GM12878 (cell line): ENCODE results near the gene MBIP. TPM values are rescaled to one million over a fixed set of nuclear protein-coding genes. Genes with fewer than 3 reads are reported as not detected.

Experiments used
- ATAC-seq: fragments of 200-7000 bp; cut with Tn5 transposase; 3 replicates; pipeline ENCODE4 v1.9.1; 2020; ENCODE audit warnings: mild to moderate bottlenecking, moderate library complexity
- BruUV-seq: library from RNA; stranded (reverse); fragments of 400-500 nt; replicated peaks from 2 replicates; lab custom pipeline; 2021; lab: Mats Ljungman, UMichigan
- CTCF ChIA-PET: fragments of 300-600 bp; sonication (Branson Sonifier 250); formaldehyde crosslinking; extraction: SDS; loops from one replicate; lab custom pipeline; 2021; ENCODE audit warnings: inconsistent platforms; lab: Yijun Ruan, JAX
- POLR2A ChIA-PET: fragments of 350-600 bp; formaldehyde crosslinking; extraction: SDS; loops from one replicate; lab custom pipeline; 2021; ENCODE audit warnings: inconsistent platforms; lab: Charles Lee
- RAD21 ChIA-PET: fragments of 300-600 bp; sonication (Branson Sonifier 250); formaldehyde crosslinking; loops from one replicate; lab custom pipeline; 2023; ENCODE audit warnings: antibody characterized with exemption; ENCODE audit not compliant: unreplicated experiment; lab: Charles Lee
- SMC1A ChIA-PET: fragments of 300-600 bp; sonication (Branson Sonifier 250); formaldehyde crosslinking; loops from one replicate; lab custom pipeline; 2023; ENCODE audit not compliant: unreplicated experiment, uncharacterized antibody; lab: Charles Lee
- DNase-seq: peaks from one replicate; pipeline ENCODE4 v3.0.0-alpha.2; 2011; ENCODE audit warnings: low read depth, low spot score
- FAIRE-seq: peaks from 3 replicates; lab custom pipeline; 2011; peaks lifted over from hg19 to GRCh38; lab: Jason Lieb, UNC
- H2AFZ ChIP-seq: 2 replicates; pipeline ENCODE4 v1.6.0; 2011; ENCODE audit warnings: low read depth, low read length, control low read depth; ENCODE audit not compliant: control insufficient read depth
- H3K27ac ChIP-seq: 2 replicates; pipeline ENCODE4 v1.5.1; 2011; ENCODE audit warnings: control low read depth; ENCODE audit not compliant: control insufficient read depth, insufficient read depth
- H3K27me3 ChIP-seq, 2 experiments: replicated peaks in 1 of 2; 2 replicates each; pipeline versions ENCODE4 v1.6.0 to v1.6.1; 2011; ENCODE audit warnings: low read length in 1 of 2; ENCODE audit not compliant: control insufficient read depth in 2 of 2, insufficient read depth in 2 of 2
- H3K36me3 ChIP-seq, 2 experiments: 2 replicates each; pipeline ENCODE4 v1.5.1; 2011; ENCODE audit warnings: low read length in 1 of 2; ENCODE audit not compliant: control insufficient read depth in 2 of 2, insufficient read depth in 2 of 2
- H3K4me1 ChIP-seq: 2 replicates; pipeline ENCODE4 v1.6.1; 2011; ENCODE audit warnings: mild to moderate bottlenecking, low read length, moderate library complexity, mixed read lengths; ENCODE audit not compliant: control insufficient read depth, insufficient read depth
- H3K4me2 ChIP-seq: 2 replicates; pipeline ENCODE4 v1.6.0; 2011; ENCODE audit warnings: control low read depth; ENCODE audit not compliant: control insufficient read depth, insufficient read depth
- H3K4me3 ChIP-seq: fragments of 200-600 bp; sonication (generic); 2 replicates; pipeline ENCODE4 v1.5.1; 2016
- H3K79me2 ChIP-seq: 2 replicates; pipeline ENCODE4 v1.6.0; 2011; ENCODE audit warnings: low read length; ENCODE audit not compliant: control insufficient read depth, insufficient read depth
- H3K9ac ChIP-seq: 2 replicates; pipeline ENCODE4 v1.8.0; 2011; ENCODE audit warnings: low read length, control low read depth, mixed read lengths; ENCODE audit not compliant: control insufficient read depth, insufficient read depth
- H3K9me3 ChIP-seq: replicated peaks from 3 replicates; pipeline ENCODE4 v1.5.1; 2011; ENCODE audit warnings: mild to moderate bottlenecking, low read length; ENCODE audit not compliant: control insufficient read depth, insufficient read depth
- H4K20me1 ChIP-seq: 2 replicates; pipeline ENCODE4 v1.6.0; 2011; ENCODE audit not compliant: control insufficient read depth, insufficient read depth
- CHD1 ChIP-seq: IDR thresholded peaks from 2 replicates; pipeline ENCODE4 v1.6.1; 2012; ENCODE audit warnings: low read depth, low read length, improper control_type of control experiment
- EED ChIP-seq: sonication (generic); IDR thresholded peaks from 2 replicates; pipeline ENCODE4 v1.6.1; 2016; ENCODE audit warnings: antibody characterized with exemption, low read depth
- MEF2A ChIP-seq: IDR thresholded peaks from 2 replicates; pipeline ENCODE4 v1.6.1; 2011; ENCODE audit warnings: low read depth, mild to moderate bottlenecking, low read length, moderate library complexity; ENCODE audit not compliant: insufficient read depth
- SRF ChIP-seq, 2 experiments: IDR thresholded peaks; 2 replicates each; pipeline ENCODE4 v1.6.1; 2011; ENCODE audit warnings: low read depth in 2 of 2, low read length in 2 of 2, mild to moderate bottlenecking in 1 of 2, moderate library complexity in 1 of 2
- in situ Hi-C: fragments of 300-500 bp; cut with MboI; formaldehyde crosslinking; loops from 9 replicates; pipeline ENCODE4 v1.14.3; 2018; ENCODE audit warnings: mixed read lengths
- intact Hi-C: fragments of 100-400 bp; cut with micrococcal nuclease; formaldehyde crosslinking; loops from one replicate; pipeline ENCODE4 v1.14.2; 2022; ENCODE audit not compliant: unreplicated experiment
- polyA plus RNA-seq, 11 experiments: library from polyadenylated mRNA; depleted of rRNA in 4 of 11; unstranded in 6 of 11; stranded (reverse) in 5 of 11; fragments of >200 nt; fragmentation: Nextera tagmentation in 4 of 11; fragmentation: Illumina TruSeq in 1 of 11; extraction: Ambion mirVana in 4 of 11; extraction: Trizol in 1 of 11; gene quantifications; 1 replicate in 1 of 11; 2 replicates in 10 of 11; pipeline versions ENCODE4 v1.2.1 to v1.2.3, GENCODE V29; 2011 to 2016; ENCODE audit warnings: inconsistent platforms in 2 of 11, missing spikeins in 2 of 11, low read depth in 1 of 11
- total RNA-seq, 4 experiments: library from RNA; depleted of rRNA in 3 of 4; stranded (reverse); fragments of >200 nt in 3 of 4; fragmentation: Illumina TruSeq in 1 of 4; extraction: Trizol in 1 of 4; gene quantifications; 2 replicates each; pipeline versions ENCODE4 v1.2.1 to v1.2.3, GENCODE V29; 2013 to 2021
- TF ChIP-seq, protein P1 (sequence below): fragments of 450-650 bp; IDR thresholded peaks from 2 replicates; pipeline ENCODE4 v1.6.1; 2016; ENCODE audit warnings: mild to moderate bottlenecking
- TF ChIP-seq, protein P2 (sequence below): IDR thresholded peaks from 2 replicates; pipeline ENCODE4 v1.6.1; 2011; ENCODE audit warnings: borderline replicate concordance, low read depth, mild to moderate bottlenecking, moderate library complexity, mixed read lengths, low read length; ENCODE audit not compliant: insufficient read depth; ENCODE audit errors: extremely low read length

The MBIP gene
- total and polyA plus RNA-seq, 10 of the 15 experiments (the other 5 are each of a cell fraction or from before 2014, with no cell fraction given), result 9.0 to 43.5 (median 32.1) TPM

GRCh38 chr14:36304895-36305294, 15.5 kb downstream of the MBIP start:
- no peaks in the 10 kb centered on the region for H3K79me2 ChIP-seq
- no peak overlapping the region for H3K27ac ChIP-seq
- H3K4me1 ChIP-seq, result no peaks in the 10 kb centered on the region
- intact Hi-C loops (no loop called here), in situ Hi-C loops (no loop called here)
- RAD21 ChIA-PET, result no interaction called here
- no peaks in the 10 kb centered on the region for H4K20me1 ChIP-seq
- FAIRE-seq (no peak), DNase-seq (no peak), ATAC-seq (no peak)
- H3K4me2 ChIP-seq, result no peak overlapping the region
- BruUV-seq, result no TSS peak
- SMC1A ChIA-PET, result interaction anchor here (1.2 to 1.4 kb wide), 3 partner anchors 9 to 167 kb away, joined by 3 to 4 read pairs (median 3); partner anchors contain the start of gene MBIP
- no peak overlapping the region for H3K4me3 ChIP-seq
- CTCF ChIA-PET, result interaction anchor here (0.6 to 1.6 kb wide), 3 partner anchors 9 to 721 kb away, joined by 3 to 6 read pairs (median 4); partner anchors contain the start of gene MBIP
- peaks cover 0 to 26% of the 10 kb centered on the region in 2 experiments; a peak in 2 of 4 replicates for H3K36me3 ChIP-seq
- H3K27me3 ChIP-seq, result no peaks in the 10 kb centered on the region
- H3K9me3 ChIP-seq, result no peaks in the 10 kb centered on the region
- no peak overlapping the region for H3K9ac ChIP-seq
- TF ChIP-seq, protein P1, sequence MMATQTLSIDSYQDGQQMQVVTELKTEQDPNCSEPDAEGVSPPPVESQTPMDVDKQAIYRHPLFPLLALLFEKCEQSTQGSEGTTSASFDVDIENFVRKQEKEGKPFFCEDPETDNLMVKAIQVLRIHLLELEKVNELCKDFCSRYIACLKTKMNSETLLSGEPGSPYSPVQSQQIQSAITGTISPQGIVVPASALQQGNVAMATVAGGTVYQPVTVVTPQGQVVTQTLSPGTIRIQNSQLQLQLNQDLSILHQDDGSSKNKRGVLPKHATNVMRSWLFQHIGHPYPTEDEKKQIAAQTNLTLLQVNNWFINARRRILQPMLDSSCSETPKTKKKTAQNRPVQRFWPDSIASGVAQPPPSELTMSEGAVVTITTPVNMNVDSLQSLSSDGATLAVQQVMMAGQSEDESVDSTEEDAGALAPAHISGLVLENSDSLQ, result no peak
- TF ChIP-seq MEF2A (no peak), SRF (IDR thresholded peaks at IDR 0.05; ENCODE audit: low read depth in 2 of 2, low read length in 2 of 2) (no peak), CHD1 (no peak), EED (no peak)
- TF ChIP-seq, protein P2, sequence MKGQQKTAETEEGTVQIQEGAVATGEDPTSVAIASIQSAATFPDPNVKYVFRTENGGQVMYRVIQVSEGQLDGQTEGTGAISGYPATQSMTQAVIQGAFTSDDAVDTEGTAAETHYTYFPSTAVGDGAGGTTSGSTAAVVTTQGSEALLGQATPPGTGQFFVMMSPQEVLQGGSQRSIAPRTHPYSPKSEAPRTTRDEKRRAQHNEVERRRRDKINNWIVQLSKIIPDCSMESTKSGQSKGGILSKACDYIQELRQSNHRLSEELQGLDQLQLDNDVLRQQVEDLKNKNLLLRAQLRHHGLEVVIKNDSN, result no peak
- POLR2A ChIA-PET, result interaction anchor here (0.6 kb wide), 1 partner anchor 1117 kb away, joined by 5 read pairs; no protein-coding TSS in a partner anchor
- H2AFZ ChIP-seq, result no peak overlapping the region
